Measurements from ENCODE around the gene FSHB. TPM values are rescaled to one million over a fixed set of nuclear protein-coding genes. Genes with fewer than 3 reads are reported as not detected.

FSHB gene
- total RNA-seq, 1 donor from 2014 or later: not detected

GRCh38 chr11:30254307-30255298 is 23.8 kb downstream of the FSHB start:
- POLR2A ChIA-PET: no interaction called here
- CTCF ChIA-PET: no interaction called here
- no peak for ATAC-seq (ENCODE audit: low read depth)

GRCh38 chr11:30255637-30256036 is 24.8 kb downstream of the FSHB start:
- intact Hi-C loops (cut with micrococcal nuclease): no loop called here
- ATAC-seq (ENCODE audit: low read depth) (no peak), DNase-seq (no peak)
- Mint-ChIP-seq H3K27ac (no peak overlapping the region), H3K9me3 (no peaks in the 10 kb centered on the region), H3K4me1 (no peaks in the 10 kb centered on the region), H3K27me3 (peaks cover 2% of the 10 kb centered on the region), H3K36me3 (ENCODE audit: low read depth) (no peaks in the 10 kb centered on the region), H3K4me3 (no peak overlapping the region)
- CTCF ChIA-PET: no interaction called here
- POLR2A ChIA-PET: interaction anchor here (0.5 kb wide), 1 partner anchor 46 kb away, joined by 3 read pairs; no protein-coding TSS in a partner anchor
- no peak for TF ChIP-seq CTCF (IDR thresholded peaks at IDR 0.05)

More at GRCh38 chr11:30254307-30255298, 23.8 kb downstream of the FSHB start:
- intact Hi-C loops (cut with micrococcal nuclease): no loop called here
- Mint-ChIP-seq H3K27ac (no peak overlapping the region), H3K9me3 (no peaks in the 10 kb centered on the region), H3K4me3 (no peak overlapping the region), H3K4me1 (no peaks in the 10 kb centered on the region), H3K27me3 (peaks cover 2% of the 10 kb centered on the region), H3K36me3 (ENCODE audit: low read depth) (no peaks in the 10 kb centered on the region)
- TF ChIP-seq CTCF (IDR thresholded peaks at IDR 0.05): no peak
- no peak for DNase-seq

- POLR2A ChIA-PET: no interaction called here
- intact Hi-C loops (cut with micrococcal nuclease): no loop called here
- CTCF ChIA-PET: no interaction called here
These were observed 26.2 kb downstream of the FSHB start for GRCh38 chr11:30257058-30257457.

GRCh38 chr11:30258679-30259078 is 27.9 kb downstream of the FSHB start:
- DNase-seq (no peak), ATAC-seq (ENCODE audit: low read depth) (no peak)
- no peak overlapping the region for H3K27ac Mint-ChIP-seq
- CTCF ChIA-PET: no interaction called here
- no peaks in the 10 kb centered on the region for H3K36me3 Mint-ChIP-seq (ENCODE audit: low read depth)
- H3K27me3 Mint-ChIP-seq: peaks cover 2% of the 10 kb centered on the region
- POLR2A ChIA-PET: no interaction called here
- intact Hi-C loops (cut with micrococcal nuclease): no loop called here
- H3K9me3 Mint-ChIP-seq: no peaks in the 10 kb centered on the region
- TF ChIP-seq CTCF (IDR thresholded peaks at IDR 0.05): no peak
- H3K4me1 Mint-ChIP-seq: no peaks in the 10 kb centered on the region
- no peak overlapping the region for H3K4me3 Mint-ChIP-seq

More at GRCh38 chr11:30257058-30257457, 26.2 kb downstream of the FSHB start:
- no peaks in the 10 kb centered on the region for H3K36me3 Mint-ChIP-seq (ENCODE audit: low read depth)
- peaks cover 2% of the 10 kb centered on the region for H3K27me3 Mint-ChIP-seq
- H3K4me1 Mint-ChIP-seq: no peaks in the 10 kb centered on the region
- H3K4me3 Mint-ChIP-seq: no peak overlapping the region
- no peaks in the 10 kb centered on the region for H3K9me3 Mint-ChIP-seq
- DNase-seq (no peak), ATAC-seq (ENCODE audit: low read depth) (no peak)
- no peak overlapping the region for H3K27ac Mint-ChIP-seq
- TF ChIP-seq CTCF (IDR thresholded peaks at IDR 0.05): no peak

- H3K27me3 Mint-ChIP-seq: peaks cover 2% of the 10 kb centered on the region
- CTCF ChIA-PET: no interaction called here
- ATAC-seq (ENCODE audit: low read depth) (no peak), DNase-seq (no peak)
- no peaks in the 10 kb centered on the region for H3K4me1 Mint-ChIP-seq
- H3K9me3 Mint-ChIP-seq: no peaks in the 10 kb centered on the region
- intact Hi-C loops (cut with micrococcal nuclease): no loop called here
- no peak for TF ChIP-seq CTCF (IDR thresholded peaks at IDR 0.05)
- H3K4me3 Mint-ChIP-seq: no peak overlapping the region
- no peak overlapping the region for H3K27ac Mint-ChIP-seq
- POLR2A ChIA-PET: no interaction called here
- no peaks in the 10 kb centered on the region for H3K36me3 Mint-ChIP-seq (ENCODE audit: low read depth)
These were observed 30.0 kb downstream of the FSHB start for GRCh38 chr11:30260813-30261212.

Data from activated B cell treated with CpG ODN at 0.5 μM for 24 hours (primary cell).